Endothelial cell of umbilical vein (primary cell): ENCODE data around the gene MMP24. TPM values are rescaled to one million over a fixed set of nuclear protein-coding genes. Genes with fewer than 3 reads are reported as not detected.

Source experiments
- BruUV-seq: library from RNA; stranded (reverse); fragments of 400-500 nt; replicated peaks from 2 replicates; lab custom pipeline; 2021; lab: Mats Ljungman, UMichigan
- CTCF ChIA-PET: fragments of 300-600, 350-600 bp; sonication (Branson Sonifier 250); formaldehyde crosslinking; loops from one replicate; lab custom pipeline; 2021; ENCODE audit warnings: antibody characterized with exemption, inconsistent platforms; lab: Charles Lee
- POLR2A ChIA-PET: fragments of 300-600, 350-600 bp; sonication (Branson Sonifier 250); formaldehyde crosslinking; loops from one replicate; lab custom pipeline; 2021; ENCODE audit warnings: antibody characterized with exemption, inconsistent platforms; lab: Charles Lee
- DNase-seq: peaks from one replicate; pipeline ENCODE4 v3.0.0-alpha.2; 2011; ENCODE audit warnings: low read depth, low spot score
- FAIRE-seq: peaks from 2 replicates; lab custom pipeline; 2011; peaks lifted over from hg19 to GRCh38; lab: Jason Lieb, UNC
- H2AFZ ChIP-seq: 2 replicates; pipeline ENCODE4 v1.6.0; 2012; ENCODE audit warnings: low read depth, low read length, control low read depth, inconsistent platforms
- H3K27ac ChIP-seq: 2 replicates; pipeline ENCODE4 v1.5.1; 2011; ENCODE audit warnings: low read depth, mild to moderate bottlenecking, control low read depth, low read length, moderate library complexity; ENCODE audit not compliant: insufficient read depth
- H3K27me3 ChIP-seq, 2 experiments: 2 replicates each; pipeline versions ENCODE4 v1.6.0 to v1.6.1; 2011; ENCODE audit warnings: low read length in 2 of 2, mixed read lengths in 1 of 2; ENCODE audit not compliant: control insufficient read depth in 2 of 2, insufficient read depth in 2 of 2
- H3K36me3 ChIP-seq, 2 experiments: 2 replicates in 1 of 2; 3 replicates in 1 of 2; pipeline ENCODE4 v1.5.1; 2011; ENCODE audit warnings: low read length in 2 of 2, mild to moderate bottlenecking in 1 of 2, moderate library complexity in 1 of 2; ENCODE audit not compliant: control insufficient read depth in 2 of 2, insufficient read depth in 2 of 2; ENCODE audit errors: extremely low read depth in 1 of 2
- H3K4me1 ChIP-seq: 3 replicates; pipeline ENCODE4 v1.5.1; 2011; ENCODE audit warnings: mild to moderate bottlenecking, low read length; ENCODE audit not compliant: control insufficient read depth, insufficient read depth; ENCODE audit errors: extremely low read depth
- H3K4me2 ChIP-seq: 2 replicates; pipeline ENCODE4 v1.6.1; 2011; ENCODE audit warnings: low read length, control low read depth, mixed read lengths; ENCODE audit not compliant: insufficient read depth
- H3K4me3 ChIP-seq, 3 experiments: fragments of 200-600 bp in 1 of 3; sonication (generic), shearing (Covaris generic) in 1 of 3; replicated peaks in 1 of 3; 2 replicates each; pipeline ENCODE4 v1.5.1; 2011 to 2016; ENCODE audit warnings: control low read depth in 3 of 3, low read length in 3 of 3, mild to moderate bottlenecking in 2 of 3, inconsistent platforms in 1 of 3, low read depth in 1 of 3, moderate library complexity in 1 of 3; ENCODE audit not compliant: insufficient read depth in 1 of 3
- H3K79me2 ChIP-seq: 2 replicates; pipeline ENCODE4 v1.6.0; 2012; ENCODE audit warnings: low read length, inconsistent platforms; ENCODE audit not compliant: control insufficient read depth, insufficient read depth
- H3K9ac ChIP-seq: replicated peaks from 2 replicates; pipeline ENCODE3; 2011; ENCODE audit warnings: low read length, control low read depth; ENCODE audit not compliant: insufficient read depth; ENCODE audit errors: extremely low read depth
- H3K9me1 ChIP-seq: replicated peaks from 3 replicates; pipeline ENCODE4 v1.6.0; 2011; ENCODE audit warnings: mild to moderate bottlenecking, low read length; ENCODE audit not compliant: control insufficient read depth, insufficient read depth; ENCODE audit errors: extremely low read depth
- H3K9me3 ChIP-seq: replicated peaks from 2 replicates; pipeline ENCODE4 v1.5.1; 2012; ENCODE audit warnings: low read length, inconsistent platforms; ENCODE audit not compliant: control insufficient read depth, insufficient read depth
- H4K20me1 ChIP-seq: replicated peaks from 2 replicates; pipeline ENCODE3; 2011; ENCODE audit warnings: mild to moderate bottlenecking, low read length; ENCODE audit not compliant: control insufficient read depth, insufficient read depth; ENCODE audit errors: extremely low read depth
- CTCF ChIP-seq, 2 donors: IDR thresholded peaks; 1 replicate in 1 of 2; 2 replicates in 1 of 2; pipeline ENCODE4 v1.5.1; 2011; ENCODE audit warnings: low read length in 2 of 2, mild to moderate bottlenecking in 2 of 2, moderate library complexity in 2 of 2, control low read depth in 1 of 2, inconsistent platforms in 1 of 2, low read depth in 1 of 2; ENCODE audit not compliant: insufficient read depth in 1 of 2; ENCODE audit errors: extremely low read depth in 1 of 2
- FOS ChIP-seq: IDR thresholded peaks from 2 replicates; pipeline ENCODE4 v1.6.1; 2011; ENCODE audit warnings: mild to moderate bottlenecking, low read length, moderate library complexity, borderline replicate concordance; ENCODE audit not compliant: insufficient read depth
- GATA2 ChIP-seq: IDR thresholded peaks from 2 replicates; pipeline ENCODE4 v1.7.0; 2011; ENCODE audit warnings: low read depth, mild to moderate bottlenecking, moderate library complexity, mixed read lengths, low read length; ENCODE audit not compliant: insufficient read length, insufficient read depth
- JUN ChIP-seq: IDR thresholded peaks from 2 replicates; pipeline ENCODE4 v1.6.1; 2011; ENCODE audit warnings: borderline replicate concordance, low read depth; ENCODE audit not compliant: insufficient read length, insufficient read depth
- MYC ChIP-seq: IDR thresholded peaks from one replicate; pipeline ENCODE4 v1.6.1; 2011; ENCODE audit warnings: mild to moderate bottlenecking, low read depth, low read length
- POLR2A ChIP-seq: IDR thresholded peaks from 2 replicates; pipeline ENCODE4 v1.6.1; 2012; ENCODE audit warnings: low read depth, mild to moderate bottlenecking, control low read depth, low read length
- POLR2AphosphoS5 ChIP-seq: IDR thresholded peaks from 2 replicates; pipeline ENCODE4 v1.6.1; 2012; ENCODE audit warnings: low read depth, mild to moderate bottlenecking, control low read depth, low read length, moderate library complexity; ENCODE audit not compliant: insufficient read depth
- dilution Hi-C: fragments of 300-500 bp; cut with MboI; formaldehyde crosslinking; loops from one replicate; pipeline ENCODE4 v1.15.0; 2019; ENCODE audit warnings: low sequenced_read_pairs; ENCODE audit not compliant: extremely low pct_ligation_motif_present
- intact Hi-C: fragments of 100-400 bp; cut with micrococcal nuclease; formaldehyde crosslinking; loops from one replicate; pipeline ENCODE4 v1.10.0; 2022
- polyA plus RNA-seq, 4 experiments: library from polyadenylated mRNA; depleted of rRNA in 3 of 4; stranded (reverse) in 3 of 4; unstranded in 1 of 4; fragments of >200 nt; gene quantifications; 2 replicates each; pipeline versions ENCODE4 v1.2.1 to v1.2.3, GENCODE V29; 2011 to 2012; ENCODE audit warnings: missing spikeins in 1 of 4
- total RNA-seq: library from RNA; stranded (reverse); gene quantifications from 2 replicates; pipeline ENCODE4 v1.2.3, GENCODE V29; 2021
- TF ChIP-seq, protein P1 (sequence below): IDR thresholded peaks from 2 replicates; pipeline ENCODE4 v1.6.1; 2011; ENCODE audit not compliant: insufficient read depth, insufficient read length

The MMP24 gene
- total and polyA plus RNA-seq, 2 donors (not counting 3 experiments of a cell fraction or from before 2014, with no cell fraction given), result 0.27 to 0.54 TPM

- Histone ChIP-seq H4K20me1 (no peaks in the 10 kb centered on the region), H3K27me3 (peaks cover 3 to 9% of the 10 kb centered on the region in 2 experiments), H3K79me2 (no peaks in the 10 kb centered on the region), H2AFZ (no peak overlapping the region), H3K27ac (no peak overlapping the region), H3K9ac (no peak overlapping the region), H3K4me2 (no peak overlapping the region), H3K9me1 (no peaks in the 10 kb centered on the region), H3K4me1 (peaks cover 5% of the 10 kb centered on the region), H3K4me3 (no peak overlapping the region), H3K9me3 (no peaks in the 10 kb centered on the region), H3K36me3 (no peaks in the 10 kb centered on the region)
- dilution Hi-C loops, result no loop called here
- intact Hi-C loops, result no loop called here
- ChIA-PET POLR2A (no interaction called here), CTCF (interaction anchor here (0.7 to 3.0 kb wide), 7 partner anchors 12 to 120 kb away, joined by 3 to 21 read pairs (median 4); partner anchors contain the start of gene MMP24)
- no peak for TF ChIP-seq MYC
- no peak for TF ChIP-seq JUN
- TF ChIP-seq GATA2, result no peak
- TF ChIP-seq POLR2AphosphoS5, result no peak
- no peak for TF ChIP-seq CTCF (IDR thresholded peaks at IDR 0.05; ENCODE audit: extremely low read depth in 1 of 2, insufficient read depth in 1 of 2, low read depth in 1 of 2, low read length in 2 of 2)
- TF ChIP-seq, protein P1, sequence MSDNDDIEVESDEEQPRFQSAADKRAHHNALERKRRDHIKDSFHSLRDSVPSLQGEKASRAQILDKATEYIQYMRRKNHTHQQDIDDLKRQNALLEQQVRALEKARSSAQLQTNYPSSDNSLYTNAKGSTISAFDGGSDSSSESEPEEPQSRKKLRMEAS, result no peak
- no peak for TF ChIP-seq FOS
- no peak for TF ChIP-seq POLR2A
- FAIRE-seq (peak; percentile 76), DNase-seq (no peak)
- BruUV-seq, result no TSS peak
These were observed 11.2 kb upstream of the MMP24 start for GRCh38 chr20:35215066-35215956.
